Measurements from ENCODE around the gene MAN2B2.

DNA sequence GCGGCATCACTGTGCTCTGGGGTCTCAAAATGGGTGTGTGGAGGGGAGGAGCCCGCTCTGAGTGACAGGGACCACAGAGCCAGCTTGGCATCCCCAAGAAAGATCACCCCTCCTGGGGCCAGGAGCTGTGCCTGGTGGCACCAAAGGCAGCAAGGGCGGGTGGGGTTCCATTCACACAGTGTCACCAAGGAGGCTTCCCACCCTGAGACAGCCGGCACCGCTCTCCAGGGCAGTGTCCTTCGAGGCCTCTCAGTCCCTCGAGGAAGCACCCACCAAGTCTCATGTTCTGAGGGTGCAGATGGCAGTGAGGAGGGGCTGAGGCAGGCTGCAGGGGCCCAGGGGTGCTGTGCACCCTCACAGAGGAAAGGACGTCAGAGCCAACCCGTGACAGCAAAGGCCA is 44.0 kb upstream of the MAN2B2 start:
- TF ChIP-seq, protein P1, sequence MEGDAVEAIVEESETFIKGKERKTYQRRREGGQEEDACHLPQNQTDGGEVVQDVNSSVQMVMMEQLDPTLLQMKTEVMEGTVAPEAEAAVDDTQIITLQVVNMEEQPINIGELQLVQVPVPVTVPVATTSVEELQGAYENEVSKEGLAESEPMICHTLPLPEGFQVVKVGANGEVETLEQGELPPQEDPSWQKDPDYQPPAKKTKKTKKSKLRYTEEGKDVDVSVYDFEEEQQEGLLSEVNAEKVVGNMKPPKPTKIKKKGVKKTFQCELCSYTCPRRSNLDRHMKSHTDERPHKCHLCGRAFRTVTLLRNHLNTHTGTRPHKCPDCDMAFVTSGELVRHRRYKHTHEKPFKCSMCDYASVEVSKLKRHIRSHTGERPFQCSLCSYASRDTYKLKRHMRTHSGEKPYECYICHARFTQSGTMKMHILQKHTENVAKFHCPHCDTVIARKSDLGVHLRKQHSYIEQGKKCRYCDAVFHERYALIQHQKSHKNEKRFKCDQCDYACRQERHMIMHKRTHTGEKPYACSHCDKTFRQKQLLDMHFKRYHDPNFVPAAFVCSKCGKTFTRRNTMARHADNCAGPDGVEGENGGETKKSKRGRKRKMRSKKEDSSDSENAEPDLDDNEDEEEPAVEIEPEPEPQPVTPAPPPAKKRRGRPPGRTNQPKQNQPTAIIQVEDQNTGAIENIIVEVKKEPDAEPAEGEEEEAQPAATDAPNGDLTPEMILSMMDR (IDR thresholded peaks at IDR 0.05): no peak
- no peak for TF ChIP-seq POLR2A (IDR thresholded peaks at IDR 0.05)
